Ovary (tissue), 9 donors: Measurements from ENCODE around the gene PHACTR3. TPM values are rescaled to one million over a fixed set of nuclear protein-coding genes. Genes with fewer than 3 reads are reported as not detected.

Experiments
- DNase-seq, 5 donors: peaks; one replicate each; pipeline ENCODE4 v3.0.0-alpha.2; 2019 to 2020
- H3K27ac ChIP-seq, 2 donors: fragments of 200-600 bp; one replicate each; pipeline versions ENCODE4 v1.5.1 to v1.8.0; 2019 to 2022
- H3K27me3 ChIP-seq: fragments of 200-600 bp; one replicate; pipeline ENCODE4 v1.8.0; 2022
- H3K36me3 ChIP-seq: fragments of 200-600 bp; sonication (generic); one replicate; pipeline ENCODE4 v1.5.1; 2019
- H3K4me1 ChIP-seq: one replicate; pipeline ENCODE4 v1.8.1; 2013; ENCODE audit warnings: mild to moderate bottlenecking, moderate library complexity; ENCODE audit not compliant: insufficient read depth
- H3K4me3 ChIP-seq: fragments of 200-600 bp; sonication (generic); one replicate; pipeline ENCODE4 v1.5.1; 2017
- H3K9me3 ChIP-seq, 2 donors: fragments of 200-600 bp in 1 of 2; sonication (generic) in 1 of 2; one replicate each; pipeline versions ENCODE4 v1.5.1 to v1.8.1; 2013 to 2019; ENCODE audit warnings: mild to moderate bottlenecking in 1 of 2, moderate library complexity in 1 of 2
- EP300 ChIP-seq: sonication (generic); formaldehyde crosslinking; IDR thresholded peaks from one replicate; pipeline ENCODE4 v1.6.1; 2017; ENCODE audit warnings: antibody characterized with exemption
- POLR2A ChIP-seq: fragments of 450-650 bp; IDR thresholded peaks from one replicate; pipeline ENCODE4 v1.6.1; 2017; ENCODE audit warnings: antibody characterized with exemption, mild to moderate bottlenecking, moderate library complexity
- WGBS, 3 donors: extraction: QIAGEN DNeasy Blood & Tissue Kit in 1 of 3; methylation state at CpG; one replicate each; pipeline versions ENCODE4 v1.1.5 to v1.1.7; 2013 to 2017; 5-methylcytosine and 5-hydroxymethylcytosine counted together
- intact Hi-C, 4 donors: fragments of 100-400 bp; cut with DNase I; formaldehyde crosslinking; loops; one replicate each; pipeline versions ENCODE4 v1.11.0 to v1.15.1; 2022 to 2023
- polyA plus RNA-seq, 2 donors: library from polyadenylated mRNA; stranded (reverse); fragments of 200-250 nt in 1 of 2; fragments of 350-450 nt in 1 of 2; fragmentation: Illumina TruSeq in 1 of 2; extraction: RNeasy Lipid Tissue Mini Kit (QIAGEN cat#74804) in 1 of 2; gene quantifications; one replicate each; pipeline ENCODE4 v1.2.3, GENCODE V29; 2013 to 2014
- total RNA-seq, 7 donors: library from RNA; depleted of rRNA in 2 of 7; stranded (reverse); fragments of >200 nt in 2 of 7; fragmentation: NEBNext Ultra II Directional in 3 of 7; extraction: Animal tissue kit (Norgen Biotek cat#: 25700) in 3 of 7; gene quantifications; one replicate each; pipeline versions ENCODE4 v1.1.0 to v1.2.4, GENCODE V29; 2016 to 2023
- TF ChIP-seq, protein P1 (sequence below), 3 donors: fragments of 450-650 bp in 2 of 3; fragments of 200-600 bp in 1 of 3; IDR thresholded peaks; one replicate each; pipeline versions ENCODE4 v1.5.1 to v1.8.0; 2016 to 2022; ENCODE audit warnings: antibody characterized with exemption in 3 of 3, mild to moderate bottlenecking in 1 of 3
- donor health status: DM: no; HTN: no; CAD: no; lungs with moderate emphysema.
- donor health status: DM: no; HTN: no; CAD: no.
- donor health status: Bipolar disorder and iron deficiency.
- donor health status: DM: yes; HTN: yes; CAD: no.
- donor health status: DM: no; HTN: no; CAD: no.
- donor health status: DM: yes; HTN: yes; CAD: no.

PHACTR3 gene
- total and polyA plus RNA-seq, 9 donors: 5.7 to 19.0 (median 9.1) TPM

- no peak for TF ChIP-seq POLR2A
- TF ChIP-seq, protein P1, sequence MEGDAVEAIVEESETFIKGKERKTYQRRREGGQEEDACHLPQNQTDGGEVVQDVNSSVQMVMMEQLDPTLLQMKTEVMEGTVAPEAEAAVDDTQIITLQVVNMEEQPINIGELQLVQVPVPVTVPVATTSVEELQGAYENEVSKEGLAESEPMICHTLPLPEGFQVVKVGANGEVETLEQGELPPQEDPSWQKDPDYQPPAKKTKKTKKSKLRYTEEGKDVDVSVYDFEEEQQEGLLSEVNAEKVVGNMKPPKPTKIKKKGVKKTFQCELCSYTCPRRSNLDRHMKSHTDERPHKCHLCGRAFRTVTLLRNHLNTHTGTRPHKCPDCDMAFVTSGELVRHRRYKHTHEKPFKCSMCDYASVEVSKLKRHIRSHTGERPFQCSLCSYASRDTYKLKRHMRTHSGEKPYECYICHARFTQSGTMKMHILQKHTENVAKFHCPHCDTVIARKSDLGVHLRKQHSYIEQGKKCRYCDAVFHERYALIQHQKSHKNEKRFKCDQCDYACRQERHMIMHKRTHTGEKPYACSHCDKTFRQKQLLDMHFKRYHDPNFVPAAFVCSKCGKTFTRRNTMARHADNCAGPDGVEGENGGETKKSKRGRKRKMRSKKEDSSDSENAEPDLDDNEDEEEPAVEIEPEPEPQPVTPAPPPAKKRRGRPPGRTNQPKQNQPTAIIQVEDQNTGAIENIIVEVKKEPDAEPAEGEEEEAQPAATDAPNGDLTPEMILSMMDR (IDR thresholded peaks at IDR 0.05): no peak
- no peak for TF ChIP-seq EP300
- 81 to 90% (median 87%) methylated on average over 18 of the region's 18 CpGs for WGBS, 3 donors
- intact Hi-C loops: loop anchor here in 3 of 4 donors (10.0 kb wide), 3 partner anchors 176 to 356 kb away; partner anchors contain the start of gene SYCP2 (in 1 of the 3)
Observed at GRCh38 chr20:59578436-59579403, 25.6 kb upstream of the PHACTR3 start.

DNA sequence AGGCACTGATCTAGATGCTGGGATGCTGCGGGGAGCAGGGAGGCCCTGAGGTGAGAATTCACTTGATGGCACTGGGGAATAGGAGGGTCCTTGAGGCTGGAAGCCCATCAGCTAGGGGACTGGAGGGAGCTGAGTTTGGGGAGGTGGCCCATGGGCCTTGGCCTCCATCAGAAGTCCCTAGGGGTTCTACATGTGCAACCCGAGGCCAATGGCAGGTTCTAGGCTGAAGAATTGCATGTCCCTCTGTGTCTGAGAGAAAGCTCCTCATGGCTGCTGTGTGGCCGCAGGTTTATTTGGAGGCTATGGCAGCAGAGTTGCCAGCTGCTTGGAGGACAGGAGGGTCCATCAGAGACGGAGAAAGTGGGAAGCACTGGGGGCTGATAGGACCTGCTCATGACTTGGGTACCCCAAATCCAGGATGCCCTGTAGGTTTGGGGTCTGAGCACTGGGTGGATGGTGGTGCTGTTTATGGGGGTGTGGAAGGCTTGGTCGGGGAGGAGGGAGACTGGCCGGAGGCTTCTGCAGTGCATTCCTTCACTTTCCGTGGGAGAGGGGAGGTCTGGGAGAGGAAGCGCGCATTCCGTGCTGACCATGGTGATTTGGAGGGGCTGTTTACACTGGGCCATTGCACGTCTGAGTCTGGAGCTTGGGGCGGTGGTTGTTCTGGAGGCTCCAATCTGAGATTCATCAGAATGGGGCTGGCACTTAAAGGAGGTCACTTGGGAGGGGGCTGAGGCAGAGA is 24.8 kb upstream of the PHACTR3 start:
- TF ChIP-seq, protein P1 (IDR thresholded peaks at IDR 0.05): no peak
- no peak for TF ChIP-seq POLR2A
- no peak for TF ChIP-seq EP300
- Histone ChIP-seq H3K9me3 (no peaks in the 10 kb centered on the region), H3K36me3 (no peaks in the 10 kb centered on the region), H3K4me1 (peaks cover 43% of the 10 kb centered on the region), H3K27me3 (no peaks in the 10 kb centered on the region), H3K4me3 (no peak overlapping the region), H3K27ac (peak overlapping the region in 1 of 2 donors; percentile 45)
- 38 to 48% (median 41%) methylated on average over 12 of the region's 12 CpGs for WGBS, 3 donors
- intact Hi-C loops: loop anchor here in 3 of 4 donors (10.0 kb wide), 3 partner anchors 175 to 355 kb away; partner anchors contain the start of gene SYCP2 (in 1 of the 3)
- no peak for DNase-seq

More at GRCh38 chr20:59578436-59579403, 25.6 kb upstream of the PHACTR3 start:
- no peak for DNase-seq
- Histone ChIP-seq H3K4me1 (peaks cover 39% of the 10 kb centered on the region), H3K36me3 (no peaks in the 10 kb centered on the region), H3K9me3 (no peaks in the 10 kb centered on the region), H3K27me3 (no peaks in the 10 kb centered on the region), H3K4me3 (no peak overlapping the region), H3K27ac (peak overlapping the region in 1 of 2 donors; percentile 30)

- 15 to 17% (median 16%) methylated on average over 8 of the region's 8 CpGs for WGBS, 3 donors
- intact Hi-C loops: no loop called here
- DNase-seq: no peak
- Histone ChIP-seq H3K27ac (peak overlapping the region in 1 of 2 donors; percentile 45), H3K36me3 (no peaks in the 10 kb centered on the region), H3K9me3 (no peaks in the 10 kb centered on the region), H3K4me3 (no peak overlapping the region), H3K4me1 (peaks cover 41% of the 10 kb centered on the region), H3K27me3 (no peaks in the 10 kb centered on the region)
- no peak for TF ChIP-seq POLR2A
- TF ChIP-seq EP300: no peak
- TF ChIP-seq, protein P1 (IDR thresholded peaks at IDR 0.05): no peak
Observed at GRCh38 chr20:59580146-59580946, 24.0 kb upstream of the PHACTR3 start.
